ENCODE data around the gene INHA.

INHA gene

DNA sequence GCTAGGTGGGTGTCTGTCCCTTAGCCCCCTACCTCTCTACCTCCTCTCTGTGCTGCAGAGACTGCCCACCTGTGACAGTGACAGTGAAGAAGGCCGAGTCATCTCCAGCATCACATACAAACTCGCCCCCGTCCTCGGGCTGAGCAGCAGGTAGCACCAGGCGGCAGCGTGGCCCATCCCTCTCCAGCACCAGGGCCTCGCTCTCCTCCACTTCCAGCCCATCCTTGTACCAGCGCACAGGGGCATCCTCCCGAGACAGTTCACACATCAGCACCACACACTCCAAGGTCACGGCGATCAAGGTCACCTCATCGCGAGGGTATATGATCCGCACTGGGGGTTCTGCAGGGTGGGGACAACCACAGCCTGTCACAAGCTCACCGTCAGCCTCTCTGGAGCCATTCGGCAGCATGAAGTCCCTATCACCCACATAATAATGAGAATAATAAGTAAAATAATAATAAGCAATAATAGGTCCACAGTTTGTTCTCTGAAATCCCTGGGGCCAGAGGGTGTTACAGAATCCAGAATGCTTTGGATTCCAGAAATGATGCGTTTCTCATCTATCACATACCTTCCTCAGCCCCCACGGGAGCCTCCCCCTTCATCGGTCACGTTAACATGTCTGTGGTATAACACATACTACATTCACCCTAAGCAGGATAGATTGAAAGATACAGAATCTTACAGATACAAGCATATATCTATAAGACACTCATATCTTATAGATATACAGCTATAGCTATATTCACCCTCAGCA lies 12.8 kb upstream of the INHA start:
- DNase-seq (ENCODE audit: low read depth, low spot score) = no peak

DNA sequence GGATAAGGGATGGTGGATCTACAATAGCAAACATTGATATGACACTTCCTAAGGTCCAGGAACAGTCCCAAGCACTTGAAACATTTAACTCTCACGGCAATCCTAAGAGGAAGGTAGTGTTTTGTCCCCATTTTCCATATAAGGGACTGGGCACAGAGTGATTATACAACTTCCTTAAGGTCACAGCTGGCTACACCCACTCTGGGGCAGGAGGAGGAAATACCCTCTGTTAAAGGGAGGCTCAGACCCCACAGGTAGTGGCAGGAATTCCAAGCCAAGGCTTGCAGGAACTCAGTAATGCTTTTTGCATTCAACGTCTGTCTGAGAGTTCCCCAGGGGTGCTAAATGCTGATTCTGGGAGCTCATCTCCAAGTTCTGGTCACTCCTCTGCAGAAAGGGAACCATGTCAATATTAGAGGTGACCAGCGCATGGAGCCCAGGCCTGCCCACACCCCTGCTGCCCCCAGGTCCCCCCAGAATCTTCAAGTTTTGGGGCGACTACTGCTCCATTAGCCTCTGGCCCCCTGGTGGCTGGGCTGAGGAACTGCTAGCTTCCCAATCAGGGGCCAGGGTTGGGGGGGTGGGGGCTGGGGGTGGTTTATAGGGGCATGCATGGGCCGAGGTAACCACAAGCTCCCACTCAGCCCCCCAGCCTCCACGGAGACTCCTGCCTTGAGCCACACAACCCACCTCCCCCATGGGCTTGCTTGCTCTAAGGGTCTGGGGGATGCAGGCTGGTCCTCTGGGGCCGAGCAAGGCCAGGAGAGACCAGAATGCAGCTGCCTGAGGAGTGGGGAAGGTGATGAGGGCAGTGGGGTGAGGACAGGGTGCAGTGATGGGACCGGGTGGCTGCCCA lies 11.8 kb upstream of the INHA start:
- DNase-seq (ENCODE audit: low read depth, low spot score) = no peak

DNA sequence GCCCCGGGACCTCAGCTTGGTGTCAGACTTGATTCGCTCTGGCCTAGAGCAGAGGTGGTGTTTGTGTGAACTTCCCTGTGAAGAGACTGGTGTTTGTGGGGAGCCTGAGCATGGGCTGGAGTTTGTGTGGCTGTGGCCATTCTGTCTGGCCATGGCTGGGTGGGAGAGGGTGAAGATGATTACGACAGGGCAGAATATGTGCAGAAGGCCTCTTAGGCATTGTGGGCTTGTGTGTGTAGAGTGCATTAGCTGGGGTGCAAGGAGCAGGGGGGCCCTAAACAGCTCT lies 11.3 kb upstream of the INHA start:
- DNase-seq (ENCODE audit: low read depth, low spot score) = no peak

DNA sequence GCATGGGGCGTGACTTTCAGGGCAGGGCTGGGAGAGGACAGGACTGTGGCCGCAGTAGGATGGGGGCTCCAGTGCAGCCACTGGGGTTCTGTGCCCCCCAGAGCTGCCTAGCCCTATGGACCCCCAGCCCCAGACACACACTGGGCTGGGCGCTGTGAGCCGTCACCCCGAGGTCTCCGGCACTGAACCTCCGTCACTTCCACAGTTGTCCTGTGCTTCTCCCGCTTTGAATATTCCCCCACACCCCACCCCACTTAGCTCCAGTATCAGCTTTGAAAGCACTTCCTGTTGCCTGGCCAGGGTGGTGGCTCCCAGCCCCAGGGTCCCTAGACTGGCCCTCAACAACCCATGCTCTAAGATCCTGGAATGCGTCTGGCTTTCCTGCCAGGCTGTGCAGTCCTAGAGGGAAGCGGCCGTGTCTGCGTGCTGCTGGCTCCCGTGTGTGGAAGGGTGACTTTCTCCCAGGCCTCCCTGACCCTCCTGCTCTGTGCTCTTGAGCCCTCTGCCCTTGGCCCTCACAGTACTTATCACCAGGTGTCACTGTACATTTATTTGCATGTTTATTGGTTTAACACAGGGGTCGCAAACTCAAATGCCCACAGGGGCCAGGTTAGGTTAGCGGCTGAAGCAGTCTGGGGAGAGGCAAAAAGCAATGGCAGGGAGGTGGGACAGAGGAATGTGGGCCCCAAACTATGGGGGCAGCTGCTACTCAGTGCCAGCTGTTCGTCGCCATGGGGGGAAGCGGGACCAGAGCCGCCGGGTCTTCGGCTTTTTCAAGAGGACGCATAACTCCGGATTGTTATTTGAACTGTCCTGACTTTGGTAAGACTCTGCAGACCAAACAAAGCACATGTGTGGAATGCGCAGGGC lies 10.7 kb upstream of the INHA start:
- no peak for DNase-seq (ENCODE audit: low read depth, low spot score)

DNA sequence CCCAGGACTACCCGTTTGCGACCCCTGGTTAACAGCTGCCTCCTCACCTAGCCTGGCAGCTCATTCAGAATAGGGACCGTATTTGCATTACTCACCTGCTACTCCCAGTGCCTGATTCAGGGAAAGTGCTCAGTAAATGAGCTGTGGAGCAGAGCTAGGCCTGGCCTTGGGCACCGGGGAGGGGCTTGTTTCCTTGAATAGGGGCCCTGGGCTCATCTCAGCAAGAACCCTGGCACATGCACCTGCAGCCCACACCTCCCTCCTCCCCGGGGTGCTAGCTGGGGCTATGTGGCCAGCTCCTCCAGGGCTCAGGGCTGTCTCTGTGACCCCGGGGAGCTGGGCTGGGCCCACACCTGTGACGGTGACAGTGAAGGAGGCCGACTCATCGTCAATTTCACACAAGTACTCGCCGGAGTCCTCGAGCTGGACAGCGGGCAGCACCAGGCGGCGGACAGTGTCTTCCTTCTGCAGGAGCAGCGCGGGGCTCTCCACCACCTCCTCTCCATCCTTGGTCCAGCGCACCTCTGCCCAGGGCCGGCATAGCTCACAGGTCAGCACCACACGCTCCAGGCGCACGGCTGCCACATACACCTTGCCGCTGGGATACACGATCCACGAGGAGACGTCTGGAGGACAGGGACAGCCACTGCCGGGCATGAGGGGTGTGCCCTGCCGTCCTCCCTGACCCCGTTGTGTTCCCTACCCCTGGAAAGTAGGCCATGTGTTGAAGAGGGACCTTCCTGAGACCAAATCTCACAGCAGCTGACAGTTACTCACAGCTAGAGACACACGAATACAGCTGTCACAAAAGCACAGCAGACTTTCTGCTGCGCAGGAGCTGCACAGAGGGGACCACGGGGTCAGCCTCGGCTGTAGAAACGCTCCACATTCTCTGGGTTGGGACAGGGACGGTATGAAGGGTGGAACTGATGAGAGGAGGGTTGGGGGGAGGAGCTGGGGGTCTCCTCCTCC lies 9.8 kb upstream of the INHA start:
- no peak for DNase-seq (ENCODE audit: low read depth, low spot score)

DNA sequence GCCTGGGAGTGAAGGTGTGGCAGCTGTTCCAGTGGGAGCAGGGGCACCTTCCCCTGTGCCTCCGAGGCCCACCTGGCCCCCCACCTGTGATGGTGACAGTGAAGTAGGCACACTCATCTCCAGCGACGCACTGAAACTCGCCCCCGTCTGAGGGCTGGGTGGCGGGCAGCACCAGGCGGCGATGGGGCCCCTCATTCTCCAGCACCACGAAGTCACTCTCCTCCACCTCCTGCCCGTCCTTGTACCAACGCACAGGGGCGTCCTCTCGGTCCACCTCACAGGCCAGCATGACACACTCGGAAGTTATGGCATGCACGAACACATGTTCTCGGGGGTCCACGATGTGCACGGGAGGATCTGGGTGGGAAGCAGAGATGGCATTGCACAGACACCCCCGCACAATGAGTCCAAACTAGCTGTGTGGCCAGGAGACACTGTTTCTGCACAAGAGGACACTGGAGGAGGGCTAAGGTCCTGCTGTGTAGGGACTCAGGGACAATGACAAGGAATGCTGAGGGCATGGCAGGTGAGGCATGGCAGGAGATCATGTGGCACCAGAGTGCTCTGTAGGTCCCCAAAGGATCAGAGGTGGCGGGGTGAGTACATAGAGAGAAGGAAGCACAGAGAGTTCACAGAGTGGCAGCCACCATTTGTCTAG lies 8.7 kb upstream of the INHA start:
- DNase-seq (ENCODE audit: low read depth, low spot score) = no peak

DNA sequence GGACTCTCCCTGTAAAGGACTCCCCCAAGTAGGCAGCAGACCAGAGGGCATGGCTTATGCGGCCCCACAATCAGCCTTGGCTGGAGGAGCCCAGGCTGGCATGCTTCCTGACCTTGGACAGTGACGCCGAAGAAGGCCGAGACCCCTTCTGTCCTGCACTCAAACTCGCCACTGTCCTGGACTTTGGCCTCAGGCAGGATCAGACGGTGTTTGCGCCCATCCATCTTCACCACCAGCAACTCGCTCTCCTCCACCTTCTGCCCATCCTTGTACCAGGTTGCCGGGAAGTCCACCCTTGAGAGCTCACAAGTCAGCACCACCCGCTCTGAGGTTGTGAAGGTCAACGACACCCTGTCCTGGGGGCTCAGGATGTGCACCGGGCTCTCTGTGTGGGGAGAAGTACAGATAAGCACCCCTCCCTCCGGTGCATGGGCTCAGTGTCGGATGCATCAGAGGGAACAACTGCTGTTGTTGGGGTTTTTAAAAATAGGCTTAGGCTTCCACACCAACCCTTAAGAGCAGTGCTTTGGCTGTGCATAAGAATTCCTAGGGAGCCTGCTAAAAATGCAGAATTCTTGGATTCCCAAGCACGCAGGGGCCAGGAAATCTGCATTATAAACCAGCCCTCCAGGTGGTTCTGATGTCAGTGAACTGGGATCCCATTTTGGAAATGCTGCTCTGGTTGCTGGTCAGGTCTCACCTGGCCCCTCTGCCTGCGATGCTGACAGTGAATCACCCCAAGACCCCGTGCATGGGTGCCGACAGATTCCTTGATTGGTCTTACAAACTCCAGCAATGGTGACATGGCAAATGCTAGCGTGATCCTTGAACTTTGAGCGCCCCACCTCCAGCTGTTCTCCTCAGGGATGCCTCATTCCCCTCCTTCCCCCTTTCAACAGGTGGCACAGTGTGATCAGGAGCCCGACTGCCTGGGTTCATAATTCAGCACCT lies 6.7 kb upstream of the INHA start:
- DNase-seq (ENCODE audit: low read depth, low spot score) = no peak

DNA sequence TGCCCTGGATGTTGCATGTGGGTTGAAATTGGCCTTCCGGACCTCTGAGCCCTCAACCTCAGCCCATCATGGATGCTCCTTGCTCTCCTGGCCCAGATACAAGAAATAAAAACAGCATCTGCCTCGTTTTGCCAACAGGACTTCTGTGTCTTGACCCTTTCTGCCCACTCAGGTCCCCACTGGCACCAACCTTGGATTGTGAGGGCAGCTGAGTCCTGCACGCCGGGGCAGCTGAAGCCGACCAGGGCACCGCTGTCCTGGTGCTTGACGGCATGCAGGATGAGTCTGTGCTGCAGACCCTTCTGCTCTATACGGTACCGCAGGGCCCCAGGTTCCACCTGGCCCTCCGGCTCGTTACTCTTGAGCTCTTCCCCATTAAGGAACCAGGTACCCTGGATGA lies 5.5 kb upstream of the INHA start:
- DNase-seq (ENCODE audit: low read depth, low spot score) = no peak

DNA sequence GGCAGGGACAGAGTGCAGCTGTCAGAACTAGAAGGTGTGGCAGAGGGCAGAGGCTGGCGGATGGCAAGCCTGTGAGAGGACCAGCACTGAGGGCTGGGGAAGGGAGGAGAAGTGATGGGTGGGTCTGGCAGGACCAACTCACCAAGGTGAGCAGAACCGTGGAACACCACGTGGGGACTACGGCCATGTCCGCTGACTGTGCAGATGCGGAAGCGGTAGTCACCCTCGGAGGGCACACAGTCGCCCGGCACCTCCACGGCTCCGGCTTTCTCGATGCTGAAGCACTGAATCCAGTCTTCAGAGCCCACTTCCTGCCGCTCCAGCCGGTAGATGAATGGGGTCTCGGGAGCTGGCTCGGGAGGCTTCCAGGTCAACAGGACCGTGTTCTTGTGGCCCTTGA lies 5.0 kb upstream of the INHA start:
- no peak for DNase-seq (ENCODE audit: low read depth, low spot score)

DNA sequence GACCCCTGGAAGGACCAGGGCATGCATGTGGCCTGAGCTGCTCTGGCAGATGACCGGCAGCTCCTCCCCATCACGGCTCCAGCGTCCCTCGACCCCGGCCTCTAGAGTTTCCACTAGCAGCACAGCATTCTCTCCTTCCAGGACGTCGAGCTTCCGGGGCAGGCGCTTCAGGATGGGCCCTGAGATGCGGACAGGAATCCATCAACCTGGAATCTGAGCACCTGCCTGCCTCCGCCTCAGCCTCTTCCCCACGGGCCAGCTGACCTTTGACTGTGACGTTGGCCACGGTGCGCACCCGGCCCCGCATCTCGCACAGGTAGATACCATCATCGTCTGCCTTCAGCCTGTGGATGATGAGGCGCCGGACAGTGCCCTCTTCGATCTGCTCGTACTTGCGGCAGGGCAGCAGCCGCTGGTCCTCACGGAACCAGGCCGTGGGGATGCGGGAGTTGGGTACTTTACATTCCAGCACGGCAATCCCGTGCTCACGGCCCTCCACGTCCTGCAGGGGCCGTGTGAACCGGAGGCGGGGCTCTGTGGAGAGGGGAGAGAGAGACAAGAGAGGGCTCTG lies 4.2 kb upstream of the INHA start:
- no peak for DNase-seq (ENCODE audit: low read depth, low spot score)

DNA sequence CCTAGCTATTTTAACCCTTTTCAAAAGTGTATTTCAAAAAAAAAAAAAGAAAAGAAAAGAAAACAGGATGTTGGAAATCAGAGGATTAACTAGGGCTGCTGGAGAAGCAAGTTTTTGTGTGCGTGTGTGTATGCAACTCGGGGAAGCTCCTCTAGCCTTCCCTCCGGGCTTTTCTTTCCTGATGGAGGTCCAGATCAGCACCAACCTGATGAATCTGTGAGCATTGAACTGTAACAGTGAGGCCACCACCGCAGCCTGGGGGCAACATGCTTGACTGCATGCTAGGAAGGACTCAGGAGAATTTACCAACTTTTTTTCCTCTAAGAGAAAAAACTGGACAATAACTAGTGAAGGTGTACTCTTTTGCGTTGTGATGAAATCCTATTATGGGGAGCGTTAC lies 3.1 kb upstream of the INHA start:
- DNase-seq (ENCODE audit: low read depth, low spot score) = no peak

DNA sequence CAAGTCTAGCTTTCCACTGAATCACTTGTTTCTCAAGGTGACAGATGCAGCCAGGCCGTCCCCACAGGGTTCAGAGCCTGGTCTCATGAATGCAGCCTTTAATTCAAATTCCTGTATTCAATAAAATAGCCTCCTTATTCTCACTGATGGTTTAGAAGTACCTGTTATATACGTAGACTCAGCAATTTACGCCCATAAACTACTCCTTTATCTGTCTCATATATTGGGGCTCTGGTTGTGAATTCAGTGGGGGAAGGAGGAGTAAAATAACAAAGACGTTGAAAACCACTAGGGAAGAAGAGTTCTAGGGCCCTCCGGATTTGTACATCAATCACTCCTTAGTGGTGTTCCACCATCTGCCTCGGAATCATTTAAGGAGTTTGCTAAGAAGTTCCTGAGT lies 2.5 kb upstream of the INHA start:
- no peak for DNase-seq (ENCODE audit: low read depth, low spot score)

DNA sequence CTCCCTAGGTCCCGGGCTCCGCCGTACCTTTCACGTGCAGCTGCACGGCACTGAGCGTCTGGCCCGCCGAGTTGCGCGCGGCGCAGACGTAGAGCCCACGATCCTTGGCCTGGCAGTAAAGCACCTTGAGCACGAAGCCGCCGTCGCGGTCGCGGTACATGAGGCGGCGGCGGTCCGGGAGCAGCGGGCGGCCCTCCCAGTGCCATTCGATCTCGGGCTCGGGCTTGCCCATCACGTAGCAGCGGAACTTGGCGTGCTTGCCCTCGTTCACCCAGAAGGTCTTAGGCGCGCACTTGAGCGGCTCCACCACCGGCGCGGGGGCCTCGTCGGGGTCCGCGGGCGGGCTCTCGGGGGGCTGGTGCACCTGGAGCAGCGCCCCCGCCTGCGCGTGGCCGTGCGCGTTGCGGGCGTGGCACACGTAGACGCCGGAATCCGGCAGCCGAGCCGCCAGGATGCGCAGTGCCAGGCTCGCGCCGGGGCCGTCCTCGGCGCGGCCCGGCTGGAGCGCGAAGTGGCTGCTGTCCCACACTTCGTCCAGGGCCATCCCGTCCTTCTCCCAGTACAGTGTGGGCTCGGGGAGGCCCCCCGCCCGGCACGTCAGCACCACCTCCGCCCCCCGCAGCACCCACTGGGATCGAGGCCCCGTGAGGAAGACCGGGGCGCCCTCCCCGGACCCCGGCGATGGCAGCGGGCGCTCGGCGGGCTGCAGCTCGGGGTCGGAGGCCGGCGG lies 1.8 kb upstream of the INHA start:
- DNase-seq (ENCODE audit: low read depth, low spot score) = no peak

DNA sequence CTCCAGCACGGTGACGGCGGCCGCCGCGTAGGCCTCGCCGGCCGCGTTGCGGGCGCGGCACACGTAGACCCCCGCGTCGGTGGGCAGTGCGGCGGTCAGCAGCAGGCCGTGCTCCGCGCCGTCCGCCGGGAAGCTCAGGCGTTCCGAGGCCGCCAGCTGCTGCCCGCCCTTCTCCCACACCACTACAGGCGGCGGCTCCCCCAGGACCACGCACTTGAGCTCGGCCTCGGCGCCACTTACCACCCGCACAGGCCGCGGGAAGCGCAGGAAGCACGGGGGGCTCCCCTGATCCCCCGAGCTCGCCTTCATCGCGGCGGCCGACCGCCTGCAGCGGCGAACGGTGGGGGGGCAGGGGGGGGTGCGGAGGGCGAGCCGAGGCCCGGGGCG lies 1.2 kb upstream of the INHA start:
- DNase-seq (ENCODE audit: low read depth, low spot score) = no peak

DNA sequence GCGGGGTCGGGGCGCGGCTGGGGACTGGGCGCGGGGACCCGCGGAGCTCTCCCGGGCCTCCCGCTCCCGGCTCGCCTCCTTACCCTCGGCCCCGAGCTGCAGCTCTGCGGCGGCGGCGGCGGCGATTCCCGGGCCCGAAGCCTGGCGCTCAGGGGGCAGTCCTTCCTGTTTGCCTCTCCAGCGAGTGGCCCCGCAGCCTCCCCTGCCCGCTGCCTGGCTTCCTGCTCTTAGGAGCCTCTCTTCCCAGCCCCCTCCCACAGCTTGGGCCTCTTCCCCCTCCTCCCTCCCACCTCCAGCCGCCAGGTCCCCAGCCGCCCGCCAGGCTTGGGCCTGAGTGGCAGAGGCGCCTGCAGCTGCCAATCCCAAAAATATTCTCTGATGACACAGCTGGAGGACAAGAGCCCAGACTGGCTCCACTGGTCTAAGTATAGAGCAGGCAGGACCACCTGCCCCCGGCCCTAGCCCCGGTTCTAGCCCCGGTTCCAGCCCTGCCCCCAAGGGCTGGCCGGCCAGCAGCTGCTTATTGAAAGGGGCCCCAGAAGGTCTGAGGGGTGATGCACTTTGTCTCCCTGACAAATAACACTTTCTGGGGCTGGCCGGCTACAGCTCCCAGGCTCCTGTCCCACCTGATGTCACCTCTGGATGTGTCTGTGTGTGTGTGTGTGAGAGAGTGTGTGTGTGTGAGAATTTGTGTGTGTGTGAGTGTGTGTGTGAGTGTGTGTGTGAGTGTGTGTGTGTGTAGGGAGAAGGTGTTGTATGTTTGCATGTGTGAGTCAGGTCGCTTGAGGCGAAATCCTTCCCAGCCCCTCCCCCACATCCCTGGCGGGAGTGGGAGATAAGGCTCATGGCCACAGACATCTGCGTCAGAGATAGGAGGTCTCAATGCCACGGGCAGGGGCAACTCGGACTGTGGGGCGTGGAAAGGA lies 536 bp upstream of the INHA start, which contains the start of gene OBSL1:
TSS of gene OBSL1 (minus strand) at position 229 of the 926 bp plus-strand sequence. CDS start 307 bp downstream, outside the sequence.
- DNase-seq (ENCODE audit: low read depth, low spot score) = no peak

DNA sequence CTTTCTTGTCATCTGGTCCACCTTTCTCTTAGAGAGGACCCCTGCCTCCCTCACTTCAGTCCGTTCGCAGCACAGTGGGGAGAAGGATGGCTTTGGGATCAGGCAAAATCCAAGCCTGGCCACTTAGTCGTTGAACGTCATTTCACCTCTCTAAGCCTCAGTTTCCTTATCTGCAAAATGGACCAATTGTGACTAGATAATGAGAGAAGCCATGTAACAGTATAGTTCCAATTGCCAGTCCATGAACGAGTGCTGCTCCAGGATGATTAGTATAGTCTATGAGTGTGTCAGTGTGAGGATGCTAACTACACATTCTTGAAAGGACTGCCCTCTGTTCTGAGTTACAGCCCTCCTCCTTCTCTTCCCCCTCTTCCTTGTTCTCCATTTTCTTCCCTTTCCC lies 1.1 kb downstream of the INHA start:
- no peak for DNase-seq (ENCODE audit: low read depth, low spot score)
